B cell (primary cell): ENCODE data around the gene CACNG8.

Experiments used
- EZH2 ChIP-seq: IDR thresholded peaks from 2 replicates; pipeline ENCODE4 v1.6.1; 2012; ENCODE audit warnings: borderline replicate concordance, low read depth, mild to moderate bottlenecking, moderate library complexity, low read length; ENCODE audit not compliant: insufficient read depth, poor library complexity, severe bottlenecking
- TF ChIP-seq, protein P1 (sequence below): fragments of 200-600 bp; IDR thresholded peaks from one replicate; pipeline ENCODE4 v1.8.0; 2022; ENCODE audit warnings: antibody characterized with exemption, mild to moderate bottlenecking

DNA sequence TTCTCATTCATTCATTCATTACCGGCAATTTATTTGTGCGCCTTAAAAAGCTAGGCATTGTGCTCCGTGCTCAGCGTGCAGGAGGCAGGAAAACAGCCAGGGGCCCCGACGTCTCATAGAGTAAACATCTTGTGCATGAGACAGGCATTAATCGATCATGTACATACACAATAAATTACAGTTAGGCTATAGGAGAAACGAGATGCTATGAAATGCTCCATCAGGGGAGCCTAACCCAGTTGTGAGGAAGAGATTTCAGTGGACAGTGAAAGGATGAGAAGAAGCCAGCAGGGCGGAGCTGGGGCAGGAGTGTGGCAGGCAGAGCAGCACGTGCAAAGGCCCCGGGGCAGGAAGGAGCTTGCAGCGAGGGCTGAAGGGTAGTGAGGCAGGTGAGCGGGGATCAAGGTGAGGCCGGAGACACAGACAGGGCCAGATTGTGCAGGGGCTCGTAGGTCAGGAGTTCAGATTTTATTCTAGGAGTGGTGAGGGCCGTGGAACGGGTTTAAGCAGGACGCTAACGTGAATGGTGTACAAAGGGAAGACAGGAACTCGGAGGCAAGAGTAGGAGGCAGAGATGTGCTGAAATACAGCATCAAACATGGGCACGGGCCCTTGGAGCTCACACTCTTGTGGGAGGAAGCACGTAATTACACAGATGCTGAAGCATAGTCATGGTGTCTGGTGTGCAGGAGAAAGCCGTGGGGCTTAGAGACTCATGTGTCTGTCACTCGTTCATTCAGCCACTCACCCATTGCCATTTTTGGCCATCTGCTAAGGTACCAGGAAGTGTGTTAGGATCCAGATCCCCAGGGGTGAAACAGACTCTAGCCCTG is 20.9 kb downstream of the CACNG8 start:
- TF ChIP-seq, protein P1, sequence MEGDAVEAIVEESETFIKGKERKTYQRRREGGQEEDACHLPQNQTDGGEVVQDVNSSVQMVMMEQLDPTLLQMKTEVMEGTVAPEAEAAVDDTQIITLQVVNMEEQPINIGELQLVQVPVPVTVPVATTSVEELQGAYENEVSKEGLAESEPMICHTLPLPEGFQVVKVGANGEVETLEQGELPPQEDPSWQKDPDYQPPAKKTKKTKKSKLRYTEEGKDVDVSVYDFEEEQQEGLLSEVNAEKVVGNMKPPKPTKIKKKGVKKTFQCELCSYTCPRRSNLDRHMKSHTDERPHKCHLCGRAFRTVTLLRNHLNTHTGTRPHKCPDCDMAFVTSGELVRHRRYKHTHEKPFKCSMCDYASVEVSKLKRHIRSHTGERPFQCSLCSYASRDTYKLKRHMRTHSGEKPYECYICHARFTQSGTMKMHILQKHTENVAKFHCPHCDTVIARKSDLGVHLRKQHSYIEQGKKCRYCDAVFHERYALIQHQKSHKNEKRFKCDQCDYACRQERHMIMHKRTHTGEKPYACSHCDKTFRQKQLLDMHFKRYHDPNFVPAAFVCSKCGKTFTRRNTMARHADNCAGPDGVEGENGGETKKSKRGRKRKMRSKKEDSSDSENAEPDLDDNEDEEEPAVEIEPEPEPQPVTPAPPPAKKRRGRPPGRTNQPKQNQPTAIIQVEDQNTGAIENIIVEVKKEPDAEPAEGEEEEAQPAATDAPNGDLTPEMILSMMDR: no peak
- TF ChIP-seq EZH2: no peak
